Endothelial cell of umbilical vein (primary cell): ENCODE measurements around the gene ATP9B. TPM values are rescaled to one million over a fixed set of nuclear protein-coding genes. Genes with fewer than 3 reads are reported as not detected.
A peak's percentile ranks its signal among the peaks of the same experiment; 100 is the strongest.

Experiments
- BruUV-seq: library from RNA; stranded (reverse); fragments of 400-500 nt; replicated peaks from 2 replicates; lab custom pipeline; 2021; lab: Mats Ljungman, UMichigan
- CTCF ChIA-PET: fragments of 300-600, 350-600 bp; sonication (Branson Sonifier 250); formaldehyde crosslinking; loops from one replicate; lab custom pipeline; 2021; ENCODE audit warnings: antibody characterized with exemption, inconsistent platforms; lab: Charles Lee
- POLR2A ChIA-PET: fragments of 300-600, 350-600 bp; sonication (Branson Sonifier 250); formaldehyde crosslinking; loops from one replicate; lab custom pipeline; 2021; ENCODE audit warnings: antibody characterized with exemption, inconsistent platforms; lab: Charles Lee
- DNase-seq: peaks from one replicate; pipeline ENCODE4 v3.0.0-alpha.2; 2011; ENCODE audit warnings: low read depth, low spot score
- FAIRE-seq: peaks from 2 replicates; lab custom pipeline; 2011; peaks lifted over from hg19 to GRCh38; lab: Jason Lieb, UNC
- H2AFZ ChIP-seq: 2 replicates; pipeline ENCODE4 v1.6.0; 2012; ENCODE audit warnings: low read depth, low read length, control low read depth, inconsistent platforms
- H3K27ac ChIP-seq: 2 replicates; pipeline ENCODE4 v1.5.1; 2011; ENCODE audit warnings: low read depth, mild to moderate bottlenecking, control low read depth, low read length, moderate library complexity; ENCODE audit not compliant: insufficient read depth
- H3K27me3 ChIP-seq, 2 experiments: 2 replicates each; pipeline versions ENCODE4 v1.6.0 to v1.6.1; 2011; ENCODE audit warnings: low read length in 2 of 2, mixed read lengths in 1 of 2; ENCODE audit not compliant: control insufficient read depth in 2 of 2, insufficient read depth in 2 of 2
- H3K36me3 ChIP-seq, 2 experiments: 2 replicates in 1 of 2; 3 replicates in 1 of 2; pipeline ENCODE4 v1.5.1; 2011; ENCODE audit warnings: low read length in 2 of 2, mild to moderate bottlenecking in 1 of 2, moderate library complexity in 1 of 2; ENCODE audit not compliant: control insufficient read depth in 2 of 2, insufficient read depth in 2 of 2; ENCODE audit errors: extremely low read depth in 1 of 2
- H3K4me1 ChIP-seq: 3 replicates; pipeline ENCODE4 v1.5.1; 2011; ENCODE audit warnings: mild to moderate bottlenecking, low read length; ENCODE audit not compliant: control insufficient read depth, insufficient read depth; ENCODE audit errors: extremely low read depth
- H3K4me2 ChIP-seq: 2 replicates; pipeline ENCODE4 v1.6.1; 2011; ENCODE audit warnings: low read length, control low read depth, mixed read lengths; ENCODE audit not compliant: insufficient read depth
- H3K4me3 ChIP-seq, 3 experiments: fragments of 200-600 bp in 1 of 3; sonication (generic), shearing (Covaris generic) in 1 of 3; replicated peaks in 1 of 3; 2 replicates each; pipeline ENCODE4 v1.5.1; 2011 to 2016; ENCODE audit warnings: control low read depth in 3 of 3, low read length in 3 of 3, mild to moderate bottlenecking in 2 of 3, inconsistent platforms in 1 of 3, low read depth in 1 of 3, moderate library complexity in 1 of 3; ENCODE audit not compliant: insufficient read depth in 1 of 3
- H3K79me2 ChIP-seq: 2 replicates; pipeline ENCODE4 v1.6.0; 2012; ENCODE audit warnings: low read length, inconsistent platforms; ENCODE audit not compliant: control insufficient read depth, insufficient read depth
- H3K9ac ChIP-seq: replicated peaks from 2 replicates; pipeline ENCODE3; 2011; ENCODE audit warnings: low read length, control low read depth; ENCODE audit not compliant: insufficient read depth; ENCODE audit errors: extremely low read depth
- H3K9me1 ChIP-seq: replicated peaks from 3 replicates; pipeline ENCODE4 v1.6.0; 2011; ENCODE audit warnings: mild to moderate bottlenecking, low read length; ENCODE audit not compliant: control insufficient read depth, insufficient read depth; ENCODE audit errors: extremely low read depth
- H3K9me3 ChIP-seq: replicated peaks from 2 replicates; pipeline ENCODE4 v1.5.1; 2012; ENCODE audit warnings: low read length, inconsistent platforms; ENCODE audit not compliant: control insufficient read depth, insufficient read depth
- H4K20me1 ChIP-seq: replicated peaks from 2 replicates; pipeline ENCODE3; 2011; ENCODE audit warnings: mild to moderate bottlenecking, low read length; ENCODE audit not compliant: control insufficient read depth, insufficient read depth; ENCODE audit errors: extremely low read depth
- CTCF ChIP-seq, 2 donors: IDR thresholded peaks; 1 replicate in 1 of 2; 2 replicates in 1 of 2; pipeline ENCODE4 v1.5.1; 2011; ENCODE audit warnings: low read length in 2 of 2, mild to moderate bottlenecking in 2 of 2, moderate library complexity in 2 of 2, control low read depth in 1 of 2, inconsistent platforms in 1 of 2, low read depth in 1 of 2; ENCODE audit not compliant: insufficient read depth in 1 of 2; ENCODE audit errors: extremely low read depth in 1 of 2
- EZH2 ChIP-seq: IDR thresholded peaks from 2 replicates; pipeline ENCODE4 v1.6.1; 2012; ENCODE audit warnings: borderline replicate concordance, low read depth, mild to moderate bottlenecking, moderate library complexity, low read length, inconsistent platforms; ENCODE audit not compliant: severe bottlenecking
- FOS ChIP-seq: IDR thresholded peaks from 2 replicates; pipeline ENCODE4 v1.6.1; 2011; ENCODE audit warnings: mild to moderate bottlenecking, low read length, moderate library complexity, borderline replicate concordance; ENCODE audit not compliant: insufficient read depth
- GATA2 ChIP-seq: IDR thresholded peaks from 2 replicates; pipeline ENCODE4 v1.7.0; 2011; ENCODE audit warnings: low read depth, mild to moderate bottlenecking, moderate library complexity, mixed read lengths, low read length; ENCODE audit not compliant: insufficient read length, insufficient read depth
- JUN ChIP-seq: IDR thresholded peaks from 2 replicates; pipeline ENCODE4 v1.6.1; 2011; ENCODE audit warnings: borderline replicate concordance, low read depth; ENCODE audit not compliant: insufficient read length, insufficient read depth
- MAX ChIP-seq: IDR thresholded peaks from 2 replicates; pipeline ENCODE4 v1.6.1; 2011; ENCODE audit not compliant: insufficient read depth, insufficient read length
- MYC ChIP-seq: IDR thresholded peaks from one replicate; pipeline ENCODE4 v1.6.1; 2011; ENCODE audit warnings: mild to moderate bottlenecking, low read depth, low read length
- POLR2A ChIP-seq: IDR thresholded peaks from 2 replicates; pipeline ENCODE4 v1.6.1; 2012; ENCODE audit warnings: low read depth, mild to moderate bottlenecking, control low read depth, low read length
- POLR2AphosphoS5 ChIP-seq: IDR thresholded peaks from 2 replicates; pipeline ENCODE4 v1.6.1; 2012; ENCODE audit warnings: low read depth, mild to moderate bottlenecking, control low read depth, low read length, moderate library complexity; ENCODE audit not compliant: insufficient read depth
- dilution Hi-C: fragments of 300-500 bp; cut with MboI; formaldehyde crosslinking; loops from one replicate; pipeline ENCODE4 v1.15.0; 2019; ENCODE audit warnings: low sequenced_read_pairs; ENCODE audit not compliant: extremely low pct_ligation_motif_present
- intact Hi-C: fragments of 100-400 bp; cut with micrococcal nuclease; formaldehyde crosslinking; loops from one replicate; pipeline ENCODE4 v1.10.0; 2022
- polyA plus RNA-seq, 4 experiments: library from polyadenylated mRNA; depleted of rRNA in 3 of 4; stranded (reverse) in 3 of 4; unstranded in 1 of 4; fragments of >200 nt; gene quantifications; 2 replicates each; pipeline versions ENCODE4 v1.2.1 to v1.2.3, GENCODE V29; 2011 to 2012; ENCODE audit warnings: missing spikeins in 1 of 4
- total RNA-seq: library from RNA; stranded (reverse); gene quantifications from 2 replicates; pipeline ENCODE4 v1.2.3, GENCODE V29; 2021

ATP9B gene
- total and polyA plus RNA-seq, 2 donors (not counting 3 experiments of a cell fraction or from before 2014, with no cell fraction given) = 14.6 to 18.2 TPM

GRCh38 chr18:79070486-79070885 is 1.3 kb downstream of the ATP9B start:
- no peak overlapping the region for H3K27ac ChIP-seq
- dilution Hi-C loops = no loop called here
- no peak overlapping the region for H2AFZ ChIP-seq
- peak overlapping the region; percentile 51 to 97 (median 80) for H3K4me3 ChIP-seq
- TF ChIP-seq CTCF (IDR thresholded peaks at IDR 0.05; ENCODE audit: extremely low read depth in 1 of 2, insufficient read depth in 1 of 2, low read depth in 1 of 2, low read length in 2 of 2) (no peak), FOS (no peak), EZH2 (no peak), MAX (no peak), JUN (no peak), GATA2 (no peak), POLR2A (no peak), MYC (no peak), POLR2AphosphoS5 (no peak)
- peaks cover 16% of the 10 kb centered on the region for H3K4me1 ChIP-seq
- H3K9me3 ChIP-seq = no peaks in the 10 kb centered on the region
- no peaks in the 10 kb centered on the region for H3K36me3 ChIP-seq
- POLR2A ChIA-PET = no interaction called here
- CTCF ChIA-PET = interaction anchor here (1.0 to 2.0 kb wide), 3 partner anchors 16 to 115 kb away, joined by 3 to 9 read pairs (median 3); no protein-coding TSS in a partner anchor
- no peaks in the 10 kb centered on the region for H3K9me1 ChIP-seq
- no peaks in the 10 kb centered on the region for H4K20me1 ChIP-seq
- no peaks in the 10 kb centered on the region for H3K27me3 ChIP-seq
- H3K9ac ChIP-seq = peak overlapping the region; percentile 92
- peak overlapping the region; percentile 97 for H3K4me2 ChIP-seq
- no TSS peak for BruUV-seq
- DNase-seq (no peak), FAIRE-seq (no peak)
- H3K79me2 ChIP-seq = peaks cover 35% of the 10 kb centered on the region
- intact Hi-C loops = no loop called here
